HCEC 1CT (cell line): Measurements from ENCODE around the gene CLDN4.
A peak's percentile ranks its signal among the peaks of the same experiment; 100 is the strongest.

Experiments used
- DNase-seq: peaks from one replicate; pipeline ENCODE4 v3.0.0-alpha.2; 2017

Gene CLDN4

GRCh38 chr7:73876973-73877372 is 46.2 kb downstream of the CLDN4 start:
- DNase-seq: no peak

GRCh38 chr7:73879977-73880681 is 49.3 kb downstream of the CLDN4 start:
- DNase-seq: peak; percentile 18

GRCh38 chr7:73880755-73881328 is 50.0 kb downstream of the CLDN4 start:
- DNase-seq: no peak

- DNase-seq: no peak
Measured at GRCh38 chr7:73881352-73882046, 50.7 kb downstream of the CLDN4 start.

- no peak for DNase-seq
Measured at GRCh38 chr7:73882047-73882402, 51.2 kb downstream of the CLDN4 start.
